ENCODE data around the gene MAPK8IP1.

MAPK8IP1 gene

GRCh38 chr11:45907911-45908370, 22.5 kb downstream of the MAPK8IP1 start:
- no peak for DNase-seq (ENCODE audit: low read depth in 2 of 2)

GRCh38 chr11:45909594-45910475, 24.4 kb downstream of the MAPK8IP1 start:
- DNase-seq (ENCODE audit: low read depth in 2 of 2): no peak

GRCh38 chr11:45910623-45911022, 25.2 kb downstream of the MAPK8IP1 start:
- no peak for DNase-seq (ENCODE audit: low read depth in 2 of 2)

- DNase-seq (ENCODE audit: low read depth in 2 of 2): no peak
Measured at GRCh38 chr11:45913514-45913913, 28.1 kb downstream of the MAPK8IP1 start.

- no peak for DNase-seq (ENCODE audit: low read depth in 2 of 2)
Measured at GRCh38 chr11:45913942-45914635, 28.6 kb downstream of the MAPK8IP1 start.

GRCh38 chr11:45915446-45915845, 30.0 kb downstream of the MAPK8IP1 start:
- no peak for DNase-seq (ENCODE audit: low read depth in 2 of 2)

- no peak for DNase-seq (ENCODE audit: low read depth in 2 of 2)
Measured at GRCh38 chr11:45917286-45917622, 31.8 kb downstream of the MAPK8IP1 start.

GRCh38 chr11:45917623-45918330, 32.3 kb downstream of the MAPK8IP1 start, which contains the start of gene PEX16:
TSS of gene PEX16 (minus strand) at chr11:45917877. CDS start at chr11:45917811, 66 bp downstream.
- peak; percentile 86 to 91 for DNase-seq (ENCODE audit: low read depth in 2 of 2)

- peak; percentile 54 to 65 for DNase-seq (ENCODE audit: low read depth in 2 of 2)
Measured at GRCh38 chr11:45918331-45918941, 33.0 kb downstream of the MAPK8IP1 start.

GRCh38 chr11:45918962-45919675, 33.7 kb downstream of the MAPK8IP1 start:
- no peak for DNase-seq (ENCODE audit: low read depth in 2 of 2)

GRCh38 chr11:45919806-45920530, 34.5 kb downstream of the MAPK8IP1 start:
- DNase-seq (ENCODE audit: low read depth in 2 of 2): no peak

- DNase-seq (ENCODE audit: low read depth in 2 of 2): no peak
Measured at GRCh38 chr11:45920531-45921477, 35.4 kb downstream of the MAPK8IP1 start.

GRCh38 chr11:45921561-45922424, 36.3 kb downstream of the MAPK8IP1 start:
- DNase-seq (ENCODE audit: low read depth in 2 of 2): no peak

- no peak for DNase-seq (ENCODE audit: low read depth in 2 of 2)
Measured at GRCh38 chr11:45922425-45923082, 37.1 kb downstream of the MAPK8IP1 start, which contains the start of gene LARGE2. TSS of gene LARGE2 (plus strand) at chr11:45922656. CDS start at chr11:45922883, 227 bp downstream.

- no peak for DNase-seq (ENCODE audit: low read depth in 2 of 2)
Measured at GRCh38 chr11:45924036-45924915, 38.8 kb downstream of the MAPK8IP1 start.

- no peak for DNase-seq (ENCODE audit: low read depth in 2 of 2)
Measured at GRCh38 chr11:45924927-45925326, 39.5 kb downstream of the MAPK8IP1 start.

GRCh38 chr11:45925550-45925949, 40.1 kb downstream of the MAPK8IP1 start:
- no peak for DNase-seq (ENCODE audit: low read depth in 2 of 2)
